SK-MEL-5 (cell line): ENCODE results near the gene SLC5A11. TPM values are rescaled to one million over a fixed set of nuclear protein-coding genes. Genes with fewer than 3 reads are reported as not detected.

Experiments
- DNase-seq: peaks from one replicate; pipeline ENCODE4 v3.0.0-alpha.2; 2016; ENCODE audit warnings: low read depth, low spot score
- in situ Hi-C: cut with HindIII; loops from 2 replicates; pipeline ENCODE4 v1.10.0; 2016; ENCODE audit warnings: low sequenced_read_pairs, high pct_unique_total_duplicates, low pct_unique_long_range_greater_than_20kb
- total RNA-seq: library from RNA; depleted of rRNA; stranded (reverse); fragments of >200 nt; shearing (Covaris generic); gene quantifications from 2 replicates; pipeline ENCODE4 v1.2.3, GENCODE V29; 2014; rRNA removed

The SLC5A11 gene
- total RNA-seq, 1 experiment from 2014 or later: not detected

DNA sequence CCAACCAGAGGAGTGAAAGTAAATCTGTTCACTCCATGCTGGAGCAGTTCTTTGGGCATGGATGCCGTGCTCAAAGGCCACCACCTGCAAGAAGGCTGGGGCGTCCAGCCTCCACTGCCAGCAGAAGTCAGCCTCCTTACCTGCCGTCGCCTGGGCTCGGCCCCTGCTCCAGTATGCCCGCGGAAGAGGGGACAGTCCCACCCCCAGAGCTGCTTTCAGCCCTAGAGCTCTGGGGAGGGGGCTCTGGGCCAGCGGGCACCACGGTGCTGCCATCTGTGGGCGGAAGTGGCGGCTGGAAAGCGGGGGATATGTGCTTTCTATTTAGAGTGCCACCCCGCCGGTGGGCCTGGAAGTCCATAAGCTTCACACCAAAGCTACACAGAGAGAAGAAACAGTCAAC, 93.5 kb downstream of the SLC5A11 start:
- no peak for DNase-seq
- in situ Hi-C loops: no loop called here

GRCh38 chr16:24939738-24940137, 94.0 kb downstream of the SLC5A11 start:
- no peak for DNase-seq
- in situ Hi-C loops: no loop called here

DNA sequence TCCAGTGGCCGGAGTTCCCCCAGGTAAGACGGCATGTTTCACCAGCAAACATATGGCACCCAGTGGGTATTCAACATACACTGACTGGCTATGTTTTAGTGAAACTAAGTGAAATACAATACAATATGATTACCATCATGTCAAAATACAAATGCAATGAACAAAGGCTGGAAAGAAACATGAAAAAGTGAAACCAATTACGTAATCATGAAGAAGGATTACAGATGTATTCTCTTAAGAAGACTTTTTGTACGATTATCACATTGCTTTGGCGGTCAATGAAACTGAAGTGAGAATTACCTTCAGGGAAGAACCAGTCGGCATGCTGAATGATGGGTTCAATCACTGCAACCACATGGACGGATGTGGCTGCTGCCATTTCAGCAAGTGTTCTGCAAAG, 97.7 kb downstream of the SLC5A11 start:
- DNase-seq: no peak
- in situ Hi-C loops: no loop called here

GRCh38 chr16:24944206-24944605, 98.4 kb downstream of the SLC5A11 start:
- DNase-seq: no peak
- in situ Hi-C loops: no loop called here

DNA sequence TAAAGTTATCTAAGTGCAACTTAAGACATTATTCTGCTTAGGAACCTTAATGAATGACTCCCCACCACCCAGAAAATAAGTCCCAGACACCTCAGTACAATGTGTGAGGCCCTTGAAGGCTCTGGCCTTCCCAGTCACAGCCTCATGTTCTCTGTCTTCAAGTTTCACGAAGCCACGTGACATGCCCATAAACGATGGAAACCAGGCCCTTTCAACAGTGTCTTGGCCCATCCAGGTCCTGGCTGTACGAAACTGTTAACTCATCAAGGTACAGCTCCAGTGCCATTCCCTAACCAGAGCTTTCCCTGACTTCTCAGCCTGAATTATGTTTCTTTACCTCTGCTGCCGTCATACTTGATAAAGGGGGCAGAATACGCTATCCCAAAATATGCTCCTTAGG, 100.4 kb downstream of the SLC5A11 start:
- in situ Hi-C loops: no loop called here
- no peak for DNase-seq

DNA sequence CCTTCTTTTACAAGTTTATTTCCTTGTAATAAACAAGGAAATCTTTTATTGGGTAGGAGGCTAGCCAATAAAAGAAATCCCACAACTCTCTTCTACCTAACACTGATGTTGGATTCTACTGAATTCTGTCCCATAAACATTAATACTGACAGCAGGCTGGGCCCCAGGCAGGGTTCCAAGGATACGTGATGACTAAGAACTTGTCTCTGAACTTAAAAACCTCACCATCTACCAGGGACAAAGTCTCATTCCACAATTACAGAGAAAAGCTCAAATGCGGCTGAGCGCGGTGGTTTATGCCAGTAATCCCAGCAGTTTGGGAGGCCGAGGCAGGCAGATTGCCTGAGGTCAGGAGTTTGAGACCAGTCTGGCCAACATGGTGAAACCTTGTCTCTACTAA, 104.5 kb downstream of the SLC5A11 start:
- in situ Hi-C loops: no loop called here
- no peak for DNase-seq

DNA sequence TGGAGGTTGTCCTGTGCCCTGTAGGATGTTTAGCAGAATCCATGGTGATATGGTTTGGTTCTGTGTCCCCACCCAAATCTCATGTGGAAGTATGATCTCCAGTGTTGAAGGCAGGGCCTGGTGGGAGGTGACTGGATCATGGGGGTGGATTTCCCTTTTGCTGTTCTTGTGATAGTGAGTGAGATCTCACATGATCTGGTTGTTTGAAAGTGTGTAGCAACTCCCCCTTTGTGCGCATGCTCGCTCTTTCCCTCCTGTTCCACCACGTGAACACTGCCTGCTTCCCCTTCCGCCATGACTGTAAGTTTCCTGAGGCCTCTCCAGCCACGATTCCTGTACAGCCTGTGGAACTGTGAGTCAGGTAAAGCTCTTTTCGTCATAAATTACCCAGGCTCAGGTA, 107.5 kb downstream of the SLC5A11 start:
- in situ Hi-C loops: no loop called here
- DNase-seq: no peak

DNA sequence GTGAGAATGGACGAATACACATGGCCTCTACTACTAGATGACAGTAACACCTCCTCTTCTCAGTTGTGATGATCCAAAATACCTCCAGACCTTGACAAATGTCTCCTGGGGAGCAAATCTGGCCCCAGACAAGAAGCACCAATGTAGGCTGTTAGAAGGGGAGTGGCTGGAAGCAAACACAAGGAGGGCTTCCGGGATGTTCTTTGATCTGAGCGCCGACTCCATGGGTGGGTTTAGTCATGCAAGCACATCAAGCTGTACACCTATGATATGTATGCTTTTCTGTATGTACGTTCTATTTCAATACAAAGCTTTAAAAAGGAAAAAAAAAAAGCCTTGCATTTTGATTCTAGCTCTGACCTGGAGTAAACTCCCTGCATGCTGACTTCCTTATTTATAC, 108.0 kb downstream of the SLC5A11 start:
- no peak for DNase-seq
- in situ Hi-C loops: no loop called here

DNA sequence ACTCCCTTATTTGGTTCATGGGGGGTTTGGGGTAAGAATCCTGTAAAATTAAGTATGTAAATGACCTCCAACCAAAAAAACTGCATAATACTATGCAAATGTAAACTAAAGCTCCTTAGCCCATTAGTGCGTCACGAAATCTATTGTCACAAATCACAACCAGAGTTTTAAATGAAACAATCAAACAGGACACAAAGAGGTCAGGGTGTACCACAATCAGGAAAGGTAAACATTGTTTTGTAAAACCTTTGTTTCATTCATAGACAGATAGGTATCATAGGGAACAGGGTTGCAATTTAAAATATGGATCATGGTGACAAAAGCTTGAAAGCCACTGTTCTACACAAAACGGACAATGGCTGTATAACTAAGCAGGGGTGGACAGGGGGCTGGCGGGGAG, 108.4 kb downstream of the SLC5A11 start:
- no peak for DNase-seq
- in situ Hi-C loops: no loop called here

- no peak for DNase-seq
- in situ Hi-C loops: no loop called here
These were observed 110.4 kb downstream of the SLC5A11 start for GRCh38 chr16:24955975-24956731.

DNA sequence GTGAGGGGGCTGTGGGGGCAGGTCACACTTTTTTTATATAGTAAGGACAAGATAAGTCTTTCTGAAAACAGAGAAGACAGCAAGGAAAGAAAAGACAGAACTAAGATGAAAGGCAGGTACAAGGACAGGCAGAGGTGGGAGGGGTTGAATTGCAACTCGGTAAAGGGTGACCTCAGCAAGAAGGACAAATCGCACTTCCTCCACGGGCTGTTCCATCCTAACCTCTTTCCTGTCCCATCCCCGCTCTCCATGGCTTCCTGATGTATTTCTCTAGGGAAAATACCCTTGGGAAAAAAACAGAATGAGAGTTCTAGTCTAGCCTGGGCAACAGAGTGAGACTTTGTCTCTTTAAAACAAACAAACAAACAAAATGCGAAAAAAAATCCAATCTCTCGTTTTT, 112.1 kb downstream of the SLC5A11 start:
- in situ Hi-C loops: no loop called here
- DNase-seq: no peak

Other genes starting within 250 kb of the SLC5A11 start
- gene TNRC6A, start 116.3 kb upstream of the SLC5A11 start, total RNA-seq: 9.7 and 14.9 TPM in 2 replicates
- gene ARHGAP17, start 169.4 kb downstream of the SLC5A11 start, total RNA-seq: 12.7 and 15.3 TPM in 2 replicates